HS-27A (cell line): Measurements from ENCODE around the gene KRT26.

ENCODE experiments used
- DNase-seq: peaks from one replicate; pipeline ENCODE4 v3.0.0-alpha.2; 2012; ENCODE audit warnings: low read depth, missing footprints

KRT26 gene

DNA sequence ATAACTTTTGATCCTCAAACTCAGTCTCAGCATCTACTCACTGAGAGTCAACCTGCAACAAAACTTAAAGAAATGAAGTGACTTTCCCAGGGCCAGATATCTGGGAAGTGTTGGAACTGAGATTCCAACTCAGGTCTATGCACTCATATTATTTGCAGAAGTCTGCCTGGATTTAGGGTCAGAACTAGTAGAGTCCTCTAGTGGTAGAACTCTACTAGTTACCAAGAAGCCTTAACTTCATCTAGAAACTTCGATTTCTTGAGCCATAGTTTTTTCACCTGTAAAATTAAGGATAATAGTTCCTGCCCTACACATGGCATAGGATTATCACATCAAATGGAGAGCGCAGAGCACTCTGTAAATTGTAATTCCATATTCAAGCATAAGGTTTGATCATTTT, 45.1 kb downstream of the KRT26 start:
- no peak for DNase-seq

DNA sequence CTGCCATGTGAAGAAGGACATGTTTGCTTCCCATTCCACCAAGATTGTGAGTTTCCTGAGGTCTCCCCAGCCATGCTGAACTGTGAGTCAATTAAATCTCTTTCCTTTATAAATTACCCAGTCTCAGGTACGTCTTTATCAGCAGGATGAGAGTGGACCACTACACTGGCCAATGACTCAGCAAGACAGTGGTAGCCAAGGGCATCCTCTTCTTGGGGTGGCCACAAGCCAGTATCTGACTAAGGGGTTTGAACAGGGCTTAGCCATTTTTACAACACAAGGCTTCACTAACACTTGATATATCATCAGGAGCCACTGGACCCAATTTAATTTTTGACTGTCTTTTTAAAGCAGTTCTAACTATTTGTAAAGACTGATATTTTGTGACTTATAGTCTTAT, 47.3 kb downstream of the KRT26 start:
- DNase-seq: no peak

DNA sequence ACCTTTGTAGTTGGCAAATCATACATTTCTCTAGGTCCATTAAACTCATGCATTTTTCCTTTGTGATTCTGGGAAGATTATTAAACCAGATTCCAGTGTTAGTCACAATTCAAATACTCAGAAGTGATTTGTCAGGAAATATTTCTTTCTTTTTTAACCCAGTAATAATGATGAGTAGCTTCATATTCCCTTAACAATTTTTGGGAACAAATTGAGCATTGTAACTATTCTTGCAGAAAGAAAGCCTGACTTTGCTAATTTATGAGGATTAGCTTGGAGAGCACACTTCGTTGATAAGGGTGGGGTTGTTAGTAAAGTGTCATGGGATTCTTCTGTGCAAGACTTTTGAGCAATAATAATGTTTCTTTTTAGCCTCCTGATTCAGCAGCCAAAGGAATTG, 49.8 kb downstream of the KRT26 start:
- no peak for DNase-seq

DNA sequence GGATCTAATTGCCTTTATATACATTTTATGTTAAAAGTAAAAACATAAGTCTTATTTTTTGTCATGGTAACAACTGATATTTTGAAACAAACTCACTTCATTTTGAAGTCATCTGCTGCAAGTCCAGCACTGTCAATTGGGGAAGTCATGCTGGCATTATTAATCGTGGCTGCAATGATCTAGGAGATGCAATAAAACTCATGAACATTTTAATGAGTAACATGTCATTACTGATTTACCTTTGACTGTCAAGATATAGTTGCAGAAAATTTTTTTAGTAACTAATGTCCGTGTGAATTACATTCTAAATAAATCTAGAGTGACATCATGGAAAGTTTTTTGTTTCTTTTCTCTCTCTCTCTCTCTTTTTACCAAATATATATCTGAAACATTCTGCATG, 51.1 kb downstream of the KRT26 start:
- no peak for DNase-seq

DNA sequence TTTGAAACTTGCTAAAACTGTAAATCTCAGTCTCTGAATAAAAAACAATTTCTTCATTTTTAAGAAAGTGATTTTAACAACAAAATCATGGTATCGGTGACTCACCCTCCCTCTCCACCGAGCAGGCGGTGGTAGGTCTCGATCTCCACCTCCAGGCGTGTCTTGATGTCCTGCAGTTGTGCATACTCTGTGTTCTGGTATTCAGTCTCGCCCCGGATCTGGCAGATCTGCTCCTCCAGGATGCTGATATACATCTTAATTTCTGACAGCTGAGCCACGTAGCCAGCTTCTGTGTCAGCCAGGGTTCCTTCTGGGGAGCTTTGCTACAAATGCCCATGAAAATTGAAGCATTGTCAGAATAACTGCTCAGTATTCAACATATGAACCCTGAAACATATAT, 53.1 kb downstream of the KRT26 start:
- no peak for DNase-seq

GRCh38 chr17:40717776-40718175, 54.2 kb downstream of the KRT26 start:
- no peak for DNase-seq
